ENCODE measurements around the gene B3GAT1. TPM values are rescaled to one million over a fixed set of nuclear protein-coding genes. Genes with fewer than 3 reads are reported as not detected.

B3GAT1 gene
- total RNA-seq, 1 experiment from 2014 or later: not detected

DNA sequence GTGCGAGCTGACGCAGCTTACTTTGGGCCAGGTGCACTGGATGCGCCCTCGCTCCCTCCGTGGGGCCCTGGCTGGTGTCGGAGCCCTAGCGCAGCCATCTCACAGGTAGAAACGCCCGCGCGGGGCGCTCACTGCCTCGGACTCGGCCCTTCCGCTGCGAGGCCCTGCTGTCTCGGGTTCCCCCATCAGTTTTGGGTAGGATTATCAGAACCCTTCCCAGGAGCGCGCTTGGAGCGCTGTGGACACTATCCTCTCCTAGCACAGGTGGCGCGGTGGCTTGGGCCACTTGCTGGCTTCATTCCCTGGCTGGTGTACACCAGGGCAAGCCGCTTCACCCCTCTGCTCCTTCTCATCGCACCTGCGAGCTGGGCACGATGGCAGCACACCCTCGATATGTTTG, 35.7 kb upstream of the B3GAT1 start:
- Histone ChIP-seq H3K4me2 (ENCODE audit: low read length) (no peak overlapping the region), H2AFZ (ENCODE audit: low read depth, low read length, poor library complexity, severe bottlenecking) (no peak overlapping the region), H3K4me1 (ENCODE audit: control insufficient read depth in 1 of 2, insufficient read depth in 2 of 2, low read length in 2 of 2) (no peaks in the 10 kb centered on the region), H3K9ac (ENCODE audit: low read length) (no peak overlapping the region), H3K27ac (ENCODE audit: low read depth, low read length) (no peak overlapping the region), H3K9me2 (ENCODE audit: insufficient read depth) (no peaks in the 10 kb centered on the region), H4K20me1 (ENCODE audit: insufficient read depth) (no peaks in the 10 kb centered on the region), H3K4me3 (replicated peaks in 1 of 2; ENCODE audit: low read depth in 1 of 2, low read length in 2 of 2) (no peak overlapping the region), H3K27me3 (ENCODE audit: insufficient read depth, low read length) (no peaks in the 10 kb centered on the region), H3K36me3 (ENCODE audit: control insufficient read depth in 1 of 2, insufficient read depth in 2 of 2, low read length in 2 of 2) (no peaks in the 10 kb centered on the region), H3K79me2 (ENCODE audit: insufficient read depth, low read length) (no peaks in the 10 kb centered on the region), H3K9me3 (ENCODE audit: control insufficient read depth in 1 of 2, insufficient read depth in 1 of 2, low read depth in 1 of 2, low read length in 2 of 2) (no peaks in the 10 kb centered on the region)
- no peak for TF ChIP-seq ZFX (IDR thresholded peaks at IDR 0.05)
- TF ChIP-seq MAX (IDR thresholded peaks at IDR 0.05): no peak
- no peak for TF ChIP-seq SP1 (IDR thresholded peaks at IDR 0.05; ENCODE audit: low read depth)
- TF ChIP-seq SIN3A (IDR thresholded peaks at IDR 0.05; ENCODE audit: low read depth): no peak
- TF ChIP-seq, protein P1, sequence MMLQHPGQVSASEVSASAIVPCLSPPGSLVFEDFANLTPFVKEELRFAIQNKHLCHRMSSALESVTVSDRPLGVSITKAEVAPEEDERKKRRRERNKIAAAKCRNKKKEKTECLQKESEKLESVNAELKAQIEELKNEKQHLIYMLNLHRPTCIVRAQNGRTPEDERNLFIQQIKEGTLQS (IDR thresholded peaks at IDR 0.05): no peak
- ChIA-PET POLR2A (no interaction called here), CTCF (no interaction called here), RAD21 (ENCODE audit: low non-redundant PET in 1 of 2, low total read pairs in 2 of 2, uncharacterized antibody in 2 of 2, unreplicated experiment in 2 of 2) (no interaction called here)
- no peak for ATAC-seq
- intact Hi-C loops (cut with micrococcal nuclease): no loop called here
- DNase-seq (ENCODE audit: low read depth, low spot score): no peak
- no TSS peak for BruUV-seq (replicated peaks)

DNA sequence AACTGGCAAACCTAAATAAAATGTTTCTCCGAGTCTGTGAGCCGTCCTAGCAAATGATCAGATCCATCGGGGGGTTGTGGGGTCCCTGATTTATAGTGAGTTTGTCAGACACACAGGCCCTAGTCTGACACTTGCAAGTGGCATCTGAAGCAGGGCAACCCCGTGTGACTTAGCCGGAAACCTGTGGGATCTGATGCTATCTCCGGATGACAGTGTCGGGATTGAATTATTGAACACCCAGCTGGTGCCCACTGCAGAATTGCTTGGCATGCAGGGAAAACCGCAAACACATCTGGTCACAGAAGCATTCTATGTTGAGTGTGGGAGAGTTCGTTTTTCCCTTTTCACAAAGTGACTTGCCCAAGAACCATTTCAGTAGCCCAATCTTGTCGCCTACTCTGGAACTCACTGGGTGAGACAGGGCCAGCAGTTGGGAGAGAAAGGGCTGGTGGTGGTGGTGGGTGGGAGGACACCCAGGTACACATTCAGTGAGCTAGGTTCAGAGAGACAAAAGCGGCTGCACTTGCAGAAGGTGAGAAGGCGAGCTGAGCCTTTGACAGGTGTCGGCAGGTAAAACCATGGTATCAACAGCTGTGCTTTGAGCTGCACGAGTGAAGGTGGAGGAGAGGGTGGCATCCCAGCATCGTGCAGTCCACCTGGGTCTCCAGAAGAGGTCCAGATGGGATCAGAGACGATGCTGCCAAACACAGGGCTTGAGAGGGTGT, 33.7 kb upstream of the B3GAT1 start:
- TF ChIP-seq POLR2A (IDR thresholded peaks at IDR 0.05; ENCODE audit: borderline replicate concordance, extremely low read depth, insufficient read depth, insufficient read length): no peak
- TF ChIP-seq ELF1 (IDR thresholded peaks at IDR 0.05; ENCODE audit: borderline replicate concordance, low read depth): no peak
- no peak for TF ChIP-seq CBX3 (IDR thresholded peaks at IDR 0.05; ENCODE audit: low read depth)
- TF ChIP-seq EZH2 (IDR thresholded peaks at IDR 0.05): no peak
- no peak for TF ChIP-seq RAD21 (IDR thresholded peaks at IDR 0.05; ENCODE audit: low read depth)
- TF ChIP-seq, protein P2, sequence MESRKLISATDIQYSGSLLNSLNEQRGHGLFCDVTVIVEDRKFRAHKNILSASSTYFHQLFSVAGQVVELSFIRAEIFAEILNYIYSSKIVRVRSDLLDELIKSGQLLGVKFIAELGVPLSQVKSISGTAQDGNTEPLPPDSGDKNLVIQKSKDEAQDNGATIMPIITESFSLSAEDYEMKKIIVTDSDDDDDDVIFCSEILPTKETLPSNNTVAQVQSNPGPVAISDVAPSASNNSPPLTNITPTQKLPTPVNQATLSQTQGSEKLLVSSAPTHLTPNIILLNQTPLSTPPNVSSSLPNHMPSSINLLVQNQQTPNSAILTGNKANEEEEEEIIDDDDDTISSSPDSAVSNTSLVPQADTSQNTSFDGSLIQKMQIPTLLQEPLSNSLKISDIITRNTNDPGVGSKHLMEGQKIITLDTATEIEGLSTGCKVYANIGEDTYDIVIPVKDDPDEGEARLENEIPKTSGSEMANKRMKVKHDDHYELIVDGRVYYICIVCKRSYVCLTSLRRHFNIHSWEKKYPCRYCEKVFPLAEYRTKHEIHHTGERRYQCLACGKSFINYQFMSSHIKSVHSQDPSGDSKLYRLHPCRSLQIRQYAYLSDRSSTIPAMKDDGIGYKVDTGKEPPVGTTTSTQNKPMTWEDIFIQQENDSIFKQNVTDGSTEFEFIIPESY (IDR thresholded peaks at IDR 0.05; ENCODE audit: extremely low read depth, insufficient replicate concordance, low read length): no peak
- TF ChIP-seq EGR1 (IDR thresholded peaks at IDR 0.05; ENCODE audit: low read depth): no peak
- TF ChIP-seq CEBPB (IDR thresholded peaks at IDR 0.05; ENCODE audit: low read depth): no peak
- no peak for TF ChIP-seq FOSL1 (IDR thresholded peaks at IDR 0.05; ENCODE audit: low read depth)
- CTCF ChIA-PET: no interaction called here
- intact Hi-C loops (cut with micrococcal nuclease): no loop called here
- Histone ChIP-seq H4K20me1 (ENCODE audit: insufficient read depth) (no peaks in the 10 kb centered on the region), H3K36me3 (ENCODE audit: control insufficient read depth in 1 of 2, insufficient read depth in 2 of 2, low read length in 2 of 2) (no peaks in the 10 kb centered on the region; a peak in 1 of 4 replicates), H3K79me2 (ENCODE audit: insufficient read depth, low read length) (no peaks in the 10 kb centered on the region), H3K9ac (ENCODE audit: low read length) (no peak overlapping the region), H3K27ac (ENCODE audit: low read depth, low read length) (no peak overlapping the region), H3K9me2 (ENCODE audit: insufficient read depth) (no peaks in the 10 kb centered on the region), H3K27me3 (ENCODE audit: insufficient read depth, low read length) (no peaks in the 10 kb centered on the region), H3K4me3 (replicated peaks in 1 of 2; ENCODE audit: low read depth in 1 of 2, low read length in 2 of 2) (no peak overlapping the region), H3K4me1 (ENCODE audit: control insufficient read depth in 1 of 2, insufficient read depth in 2 of 2, low read length in 2 of 2) (no peaks in the 10 kb centered on the region), H3K9me3 (ENCODE audit: control insufficient read depth in 1 of 2, insufficient read depth in 1 of 2, low read depth in 1 of 2, low read length in 2 of 2) (no peaks in the 10 kb centered on the region), H2AFZ (ENCODE audit: low read depth, low read length, poor library complexity, severe bottlenecking) (no peak overlapping the region), H3K4me2 (ENCODE audit: low read length) (no peak overlapping the region)
- RAD21 ChIA-PET (ENCODE audit: low non-redundant PET in 1 of 2, low total read pairs in 2 of 2, uncharacterized antibody in 2 of 2, unreplicated experiment in 2 of 2): no interaction called here
- POLR2A ChIA-PET: no interaction called here
- ATAC-seq (no peak), DNase-seq (ENCODE audit: low read depth, low spot score) (no peak)
- no TSS peak for BruUV-seq (replicated peaks)

All from HCT116 (cell line).